ENCODE results near the gene KCNC1.

KCNC1 gene

GRCh38 chr11:17738151-17738973, 3.8 kb downstream of the KCNC1 start:
- TF ChIP-seq GATA2 (IDR thresholded peaks at IDR 0.05; ENCODE audit: low read depth, low read length) (no peak), GATA3 (IDR thresholded peaks at IDR 0.05; ENCODE audit: low read depth, low read length) (no peak)

- TF ChIP-seq GATA3 (IDR thresholded peaks at IDR 0.05; ENCODE audit: low read depth, low read length) (no peak), GATA2 (IDR thresholded peaks at IDR 0.05; ENCODE audit: low read depth, low read length) (no peak)
Observed at GRCh38 chr11:17739945-17740338, 5.4 kb downstream of the KCNC1 start.

- TF ChIP-seq GATA3 (IDR thresholded peaks at IDR 0.05; ENCODE audit: low read depth, low read length), result no peak
- TF ChIP-seq GATA2 (IDR thresholded peaks at IDR 0.05; ENCODE audit: low read depth, low read length), result no peak
Observed at GRCh38 chr11:17740649-17741235, 6.2 kb downstream of the KCNC1 start.

GRCh38 chr11:17741487-17741886, 6.9 kb downstream of the KCNC1 start:
- no peak for TF ChIP-seq GATA2 (IDR thresholded peaks at IDR 0.05; ENCODE audit: low read depth, low read length)
- TF ChIP-seq GATA3 (IDR thresholded peaks at IDR 0.05; ENCODE audit: low read depth, low read length), result no peak

- TF ChIP-seq GATA2 (IDR thresholded peaks at IDR 0.05; ENCODE audit: low read depth, low read length) (no peak), GATA3 (IDR thresholded peaks at IDR 0.05; ENCODE audit: low read depth, low read length) (no peak)
Observed at GRCh38 chr11:17742019-17742418, 7.4 kb downstream of the KCNC1 start.

- TF ChIP-seq GATA3 (IDR thresholded peaks at IDR 0.05; ENCODE audit: low read depth, low read length) (no peak), GATA2 (IDR thresholded peaks at IDR 0.05; ENCODE audit: low read depth, low read length) (no peak)
Observed at GRCh38 chr11:17743026-17743807, 8.6 kb downstream of the KCNC1 start.

- TF ChIP-seq GATA3 (IDR thresholded peaks at IDR 0.05; ENCODE audit: low read depth, low read length), result no peak
- no peak for TF ChIP-seq GATA2 (IDR thresholded peaks at IDR 0.05; ENCODE audit: low read depth, low read length)
Observed at GRCh38 chr11:17743808-17744119, 9.2 kb downstream of the KCNC1 start.

GRCh38 chr11:17744151-17744940, 9.8 kb downstream of the KCNC1 start:
- no peak for TF ChIP-seq GATA2 (IDR thresholded peaks at IDR 0.05; ENCODE audit: low read depth, low read length)
- TF ChIP-seq GATA3 (IDR thresholded peaks at IDR 0.05; ENCODE audit: low read depth, low read length), result no peak

GRCh38 chr11:17745023-17745772, 10.6 kb downstream of the KCNC1 start:
- no peak for TF ChIP-seq GATA3 (IDR thresholded peaks at IDR 0.05; ENCODE audit: low read depth, low read length)
- TF ChIP-seq GATA2 (IDR thresholded peaks at IDR 0.05; ENCODE audit: low read depth, low read length), result no peak

- TF ChIP-seq GATA2 (IDR thresholded peaks at IDR 0.05; ENCODE audit: low read depth, low read length), result no peak
- TF ChIP-seq GATA3 (IDR thresholded peaks at IDR 0.05; ENCODE audit: low read depth, low read length), result no peak
Observed at GRCh38 chr11:17746096-17746495, 11.5 kb downstream of the KCNC1 start.

GRCh38 chr11:17747131-17747955, 12.8 kb downstream of the KCNC1 start:
- TF ChIP-seq GATA2 (IDR thresholded peaks at IDR 0.05; ENCODE audit: low read depth, low read length), result no peak
- no peak for TF ChIP-seq GATA3 (IDR thresholded peaks at IDR 0.05; ENCODE audit: low read depth, low read length)

- TF ChIP-seq GATA2 (IDR thresholded peaks at IDR 0.05; ENCODE audit: low read depth, low read length) (no peak), GATA3 (IDR thresholded peaks at IDR 0.05; ENCODE audit: low read depth, low read length) (no peak)
Observed at GRCh38 chr11:17748044-17748443, 13.5 kb downstream of the KCNC1 start.

All from SH-SY5Y (cell line).